ENCODE data around the gene TCERG1L.

TCERG1L gene

GRCh38 chr10:131311661-131312477 is at the start of gene TCERG1L:
TCERG1L (minus strand) TSS chr10:131311721; CDS start chr10:131311635, 86 bp downstream.
- Histone ChIP-seq H3K27ac (ENCODE audit: low read length) (no peak within 1 kb of the TSS), H3K4me1 (ENCODE audit: control insufficient read depth in 1 of 2, insufficient read depth in 2 of 2, low read length in 2 of 2) (peaks cover 0 to 14% of the 10 kb centered on the region in 2 donors), H3K27me3 (ENCODE audit: low read depth, low read length) (peaks cover 9% of the 10 kb centered on the region), H3K4me3 (ENCODE audit: low read depth in 1 of 2, low read length in 2 of 2) (peak within 1 kb of the TSS in 1 of 2 donors; percentile 49), H3K9me3 (ENCODE audit: control insufficient read depth in 1 of 2, low read length in 2 of 2) (no peaks in the 10 kb centered on the region), H3K36me3 (ENCODE audit: control insufficient read depth in 1 of 2, insufficient read depth in 2 of 2, low read length in 2 of 2) (no peaks in the 10 kb centered on the region)

GRCh38 chr10:131358741-131359442 is 47.4 kb upstream of the TCERG1L start:
- Histone ChIP-seq H3K27me3 (ENCODE audit: low read depth, low read length) (no peaks in the 10 kb centered on the region), H3K27ac (ENCODE audit: low read length) (no peak overlapping the region), H3K4me1 (ENCODE audit: control insufficient read depth in 1 of 2, insufficient read depth in 2 of 2, low read length in 2 of 2) (no peaks in the 10 kb centered on the region), H3K9me3 (ENCODE audit: control insufficient read depth in 1 of 2, low read length in 2 of 2) (no peaks in the 10 kb centered on the region), H3K36me3 (ENCODE audit: control insufficient read depth in 1 of 2, insufficient read depth in 2 of 2, low read length in 2 of 2) (no peaks in the 10 kb centered on the region), H3K4me3 (ENCODE audit: low read depth in 1 of 2, low read length in 2 of 2) (no peak overlapping the region)

- no peaks in the 10 kb centered on the region for H3K9me3 ChIP-seq (ENCODE audit: control insufficient read depth in 1 of 2, low read length in 2 of 2)
- H3K4me1 ChIP-seq (ENCODE audit: control insufficient read depth in 1 of 2, insufficient read depth in 2 of 2, low read length in 2 of 2), result no peaks in the 10 kb centered on the region
- H3K4me3 ChIP-seq (ENCODE audit: low read depth in 1 of 2, low read length in 2 of 2), result no peak overlapping the region
- H3K27ac ChIP-seq (ENCODE audit: low read length), result no peak overlapping the region
- H3K36me3 ChIP-seq (ENCODE audit: control insufficient read depth in 1 of 2, insufficient read depth in 2 of 2, low read length in 2 of 2), result no peaks in the 10 kb centered on the region
- H3K27me3 ChIP-seq (ENCODE audit: low read depth, low read length), result no peaks in the 10 kb centered on the region
These were observed 44.9 kb upstream of the TCERG1L start for GRCh38 chr10:131356442-131356841.

GRCh38 chr10:131355881-131356280 is 44.4 kb upstream of the TCERG1L start:
- no peaks in the 10 kb centered on the region for H3K36me3 ChIP-seq (ENCODE audit: control insufficient read depth in 1 of 2, insufficient read depth in 2 of 2, low read length in 2 of 2)
- H3K4me1 ChIP-seq (ENCODE audit: control insufficient read depth in 1 of 2, insufficient read depth in 2 of 2, low read length in 2 of 2), result no peaks in the 10 kb centered on the region
- H3K27ac ChIP-seq (ENCODE audit: low read length), result no peak overlapping the region
- no peaks in the 10 kb centered on the region for H3K27me3 ChIP-seq (ENCODE audit: low read depth, low read length)
- no peak overlapping the region for H3K4me3 ChIP-seq (ENCODE audit: low read depth in 1 of 2, low read length in 2 of 2)
- H3K9me3 ChIP-seq (ENCODE audit: control insufficient read depth in 1 of 2, low read length in 2 of 2), result no peaks in the 10 kb centered on the region

GRCh38 chr10:131355056-131355455 is 43.5 kb upstream of the TCERG1L start:
- Histone ChIP-seq H3K4me3 (ENCODE audit: low read depth in 1 of 2, low read length in 2 of 2) (no peak overlapping the region), H3K36me3 (ENCODE audit: control insufficient read depth in 1 of 2, insufficient read depth in 2 of 2, low read length in 2 of 2) (no peaks in the 10 kb centered on the region), H3K9me3 (ENCODE audit: control insufficient read depth in 1 of 2, low read length in 2 of 2) (no peaks in the 10 kb centered on the region), H3K4me1 (ENCODE audit: control insufficient read depth in 1 of 2, insufficient read depth in 2 of 2, low read length in 2 of 2) (no peaks in the 10 kb centered on the region), H3K27ac (ENCODE audit: low read length) (no peak overlapping the region), H3K27me3 (ENCODE audit: low read depth, low read length) (no peaks in the 10 kb centered on the region)

GRCh38 chr10:131354380-131354779 is 42.9 kb upstream of the TCERG1L start:
- no peaks in the 10 kb centered on the region for H3K9me3 ChIP-seq (ENCODE audit: control insufficient read depth in 1 of 2, low read length in 2 of 2)
- H3K4me1 ChIP-seq (ENCODE audit: control insufficient read depth in 1 of 2, insufficient read depth in 2 of 2, low read length in 2 of 2), result no peaks in the 10 kb centered on the region
- H3K27ac ChIP-seq (ENCODE audit: low read length), result no peak overlapping the region
- no peaks in the 10 kb centered on the region for H3K27me3 ChIP-seq (ENCODE audit: low read depth, low read length)
- H3K36me3 ChIP-seq (ENCODE audit: control insufficient read depth in 1 of 2, insufficient read depth in 2 of 2, low read length in 2 of 2), result no peaks in the 10 kb centered on the region
- H3K4me3 ChIP-seq (ENCODE audit: low read depth in 1 of 2, low read length in 2 of 2), result no peak overlapping the region

- Histone ChIP-seq H3K9me3 (ENCODE audit: control insufficient read depth in 1 of 2, low read length in 2 of 2) (no peaks in the 10 kb centered on the region), H3K27me3 (ENCODE audit: low read depth, low read length) (no peaks in the 10 kb centered on the region), H3K27ac (ENCODE audit: low read length) (no peak overlapping the region), H3K4me3 (ENCODE audit: low read depth in 1 of 2, low read length in 2 of 2) (no peak overlapping the region), H3K36me3 (ENCODE audit: control insufficient read depth in 1 of 2, insufficient read depth in 2 of 2, low read length in 2 of 2) (no peaks in the 10 kb centered on the region), H3K4me1 (ENCODE audit: control insufficient read depth in 1 of 2, insufficient read depth in 2 of 2, low read length in 2 of 2) (no peaks in the 10 kb centered on the region)
These were observed 41.3 kb upstream of the TCERG1L start for GRCh38 chr10:131352765-131353290.

GRCh38 chr10:131350660-131351059 is 39.1 kb upstream of the TCERG1L start:
- Histone ChIP-seq H3K9me3 (ENCODE audit: control insufficient read depth in 1 of 2, low read length in 2 of 2) (no peaks in the 10 kb centered on the region), H3K4me1 (ENCODE audit: control insufficient read depth in 1 of 2, insufficient read depth in 2 of 2, low read length in 2 of 2) (no peaks in the 10 kb centered on the region), H3K27me3 (ENCODE audit: low read depth, low read length) (no peaks in the 10 kb centered on the region), H3K4me3 (ENCODE audit: low read depth in 1 of 2, low read length in 2 of 2) (no peak overlapping the region), H3K27ac (ENCODE audit: low read length) (no peak overlapping the region), H3K36me3 (ENCODE audit: control insufficient read depth in 1 of 2, insufficient read depth in 2 of 2, low read length in 2 of 2) (no peaks in the 10 kb centered on the region)

GRCh38 chr10:131350245-131350644 is 38.7 kb upstream of the TCERG1L start:
- Histone ChIP-seq H3K36me3 (ENCODE audit: control insufficient read depth in 1 of 2, insufficient read depth in 2 of 2, low read length in 2 of 2) (no peaks in the 10 kb centered on the region), H3K4me3 (ENCODE audit: low read depth in 1 of 2, low read length in 2 of 2) (no peak overlapping the region), H3K9me3 (ENCODE audit: control insufficient read depth in 1 of 2, low read length in 2 of 2) (no peaks in the 10 kb centered on the region), H3K27ac (ENCODE audit: low read length) (no peak overlapping the region), H3K27me3 (ENCODE audit: low read depth, low read length) (no peaks in the 10 kb centered on the region), H3K4me1 (ENCODE audit: control insufficient read depth in 1 of 2, insufficient read depth in 2 of 2, low read length in 2 of 2) (no peaks in the 10 kb centered on the region)

GRCh38 chr10:131346456-131346855 is 34.9 kb upstream of the TCERG1L start:
- Histone ChIP-seq H3K36me3 (ENCODE audit: control insufficient read depth in 1 of 2, insufficient read depth in 2 of 2, low read length in 2 of 2) (no peaks in the 10 kb centered on the region), H3K4me3 (ENCODE audit: low read depth in 1 of 2, low read length in 2 of 2) (no peak overlapping the region), H3K4me1 (ENCODE audit: control insufficient read depth in 1 of 2, insufficient read depth in 2 of 2, low read length in 2 of 2) (no peaks in the 10 kb centered on the region), H3K9me3 (ENCODE audit: control insufficient read depth in 1 of 2, low read length in 2 of 2) (no peaks in the 10 kb centered on the region), H3K27me3 (ENCODE audit: low read depth, low read length) (no peaks in the 10 kb centered on the region), H3K27ac (ENCODE audit: low read length) (no peak overlapping the region)

GRCh38 chr10:131345691-131346090 is 34.2 kb upstream of the TCERG1L start:
- Histone ChIP-seq H3K4me1 (ENCODE audit: control insufficient read depth in 1 of 2, insufficient read depth in 2 of 2, low read length in 2 of 2) (no peaks in the 10 kb centered on the region), H3K27me3 (ENCODE audit: low read depth, low read length) (no peaks in the 10 kb centered on the region), H3K36me3 (ENCODE audit: control insufficient read depth in 1 of 2, insufficient read depth in 2 of 2, low read length in 2 of 2) (no peaks in the 10 kb centered on the region), H3K9me3 (ENCODE audit: control insufficient read depth in 1 of 2, low read length in 2 of 2) (no peaks in the 10 kb centered on the region), H3K4me3 (ENCODE audit: low read depth in 1 of 2, low read length in 2 of 2) (no peak overlapping the region), H3K27ac (ENCODE audit: low read length) (no peak overlapping the region)
